ENCODE results near the gene LIN28A.

DNA sequence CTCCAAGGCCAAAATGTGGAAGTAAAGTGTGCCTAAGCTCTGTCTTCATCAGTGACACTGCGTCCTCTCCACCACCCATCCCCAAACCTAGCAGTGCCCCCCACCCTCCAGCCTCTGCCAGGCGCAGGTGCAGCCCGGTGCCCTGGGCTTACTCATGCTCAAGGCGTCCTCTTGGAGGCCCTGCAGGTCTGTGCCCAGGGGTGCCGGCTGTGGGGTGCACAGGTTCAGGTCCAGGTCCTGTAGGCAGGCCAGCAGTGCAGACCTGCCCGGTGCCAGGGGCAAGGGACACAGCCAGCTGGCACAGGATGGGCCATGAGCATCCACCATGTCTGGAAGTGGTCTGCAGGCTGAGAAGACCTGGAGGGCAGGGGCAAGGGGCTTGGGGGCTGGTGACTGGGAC is 43.2 kb upstream of the LIN28A start:
- TF ChIP-seq, protein P1, sequence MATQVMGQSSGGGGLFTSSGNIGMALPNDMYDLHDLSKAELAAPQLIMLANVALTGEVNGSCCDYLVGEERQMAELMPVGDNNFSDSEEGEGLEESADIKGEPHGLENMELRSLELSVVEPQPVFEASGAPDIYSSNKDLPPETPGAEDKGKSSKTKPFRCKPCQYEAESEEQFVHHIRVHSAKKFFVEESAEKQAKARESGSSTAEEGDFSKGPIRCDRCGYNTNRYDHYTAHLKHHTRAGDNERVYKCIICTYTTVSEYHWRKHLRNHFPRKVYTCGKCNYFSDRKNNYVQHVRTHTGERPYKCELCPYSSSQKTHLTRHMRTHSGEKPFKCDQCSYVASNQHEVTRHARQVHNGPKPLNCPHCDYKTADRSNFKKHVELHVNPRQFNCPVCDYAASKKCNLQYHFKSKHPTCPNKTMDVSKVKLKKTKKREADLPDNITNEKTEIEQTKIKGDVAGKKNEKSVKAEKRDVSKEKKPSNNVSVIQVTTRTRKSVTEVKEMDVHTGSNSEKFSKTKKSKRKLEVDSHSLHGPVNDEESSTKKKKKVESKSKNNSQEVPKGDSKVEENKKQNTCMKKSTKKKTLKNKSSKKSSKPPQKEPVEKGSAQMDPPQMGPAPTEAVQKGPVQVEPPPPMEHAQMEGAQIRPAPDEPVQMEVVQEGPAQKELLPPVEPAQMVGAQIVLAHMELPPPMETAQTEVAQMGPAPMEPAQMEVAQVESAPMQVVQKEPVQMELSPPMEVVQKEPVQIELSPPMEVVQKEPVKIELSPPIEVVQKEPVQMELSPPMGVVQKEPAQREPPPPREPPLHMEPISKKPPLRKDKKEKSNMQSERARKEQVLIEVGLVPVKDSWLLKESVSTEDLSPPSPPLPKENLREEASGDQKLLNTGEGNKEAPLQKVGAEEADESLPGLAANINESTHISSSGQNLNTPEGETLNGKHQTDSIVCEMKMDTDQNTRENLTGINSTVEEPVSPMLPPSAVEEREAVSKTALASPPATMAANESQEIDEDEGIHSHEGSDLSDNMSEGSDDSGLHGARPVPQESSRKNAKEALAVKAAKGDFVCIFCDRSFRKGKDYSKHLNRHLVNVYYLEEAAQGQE (IDR thresholded peaks at IDR 0.05; ENCODE audit: low read depth) = no peak
- no peak for TF ChIP-seq YY1 (IDR thresholded peaks at IDR 0.05; ENCODE audit: low read depth)
- TF ChIP-seq, protein P2, sequence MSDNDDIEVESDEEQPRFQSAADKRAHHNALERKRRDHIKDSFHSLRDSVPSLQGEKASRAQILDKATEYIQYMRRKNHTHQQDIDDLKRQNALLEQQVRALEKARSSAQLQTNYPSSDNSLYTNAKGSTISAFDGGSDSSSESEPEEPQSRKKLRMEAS (IDR thresholded peaks at IDR 0.05) = no peak
- no peak for TF ChIP-seq EGR1 (IDR thresholded peaks at IDR 0.05)
- TF ChIP-seq TAF1 (IDR thresholded peaks at IDR 0.05; ENCODE audit: low read depth) = no peak
- no peak for TF ChIP-seq TEAD4 (IDR thresholded peaks at IDR 0.05)
- no peak for TF ChIP-seq NFIC (IDR thresholded peaks at IDR 0.05)
- TF ChIP-seq EP300 (IDR thresholded peaks at IDR 0.05; ENCODE audit: borderline replicate concordance) = no peak
- no peak for TF ChIP-seq RAD21 (IDR thresholded peaks at IDR 0.05; ENCODE audit: low read depth)
- TF ChIP-seq, protein P3, sequence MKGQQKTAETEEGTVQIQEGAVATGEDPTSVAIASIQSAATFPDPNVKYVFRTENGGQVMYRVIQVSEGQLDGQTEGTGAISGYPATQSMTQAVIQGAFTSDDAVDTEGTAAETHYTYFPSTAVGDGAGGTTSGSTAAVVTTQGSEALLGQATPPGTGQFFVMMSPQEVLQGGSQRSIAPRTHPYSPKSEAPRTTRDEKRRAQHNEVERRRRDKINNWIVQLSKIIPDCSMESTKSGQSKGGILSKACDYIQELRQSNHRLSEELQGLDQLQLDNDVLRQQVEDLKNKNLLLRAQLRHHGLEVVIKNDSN (IDR thresholded peaks at IDR 0.05) = no peak
- TF ChIP-seq FOXM1 (IDR thresholded peaks at IDR 0.05; ENCODE audit: borderline replicate concordance, low read depth) = no peak
- no peak for TF ChIP-seq CEBPB (IDR thresholded peaks at IDR 0.05)
- no peak for TF ChIP-seq TCF12 (IDR thresholded peaks at IDR 0.05; ENCODE audit: low read depth)
